ENCODE measurements around the gene KCNA3. TPM values are rescaled to one million over a fixed set of nuclear protein-coding genes. Genes with fewer than 3 reads are reported as not detected.

The KCNA3 gene
- total and polyA plus RNA-seq, 9 of the 15 experiments (the other 6 are each of a cell fraction or from before 2014, with no cell fraction given), result not detected

GRCh38 chr1:110700767-110701166 is 26.0 kb upstream of the KCNA3 start (continued):
- no peak for TF ChIP-seq CEBPG (CRISPR knock-in tag; IDR thresholded peaks at IDR 0.05)
- TF ChIP-seq CEBPG (tag; conservative IDR thresholded peaks at IDR 0.05 in 1 of 2, IDR thresholded peaks at IDR 0.05 in 1 of 2), result no peak
- no peak for TF ChIP-seq CHD1 (IDR thresholded peaks at IDR 0.05; ENCODE audit: low read length)

DNA sequence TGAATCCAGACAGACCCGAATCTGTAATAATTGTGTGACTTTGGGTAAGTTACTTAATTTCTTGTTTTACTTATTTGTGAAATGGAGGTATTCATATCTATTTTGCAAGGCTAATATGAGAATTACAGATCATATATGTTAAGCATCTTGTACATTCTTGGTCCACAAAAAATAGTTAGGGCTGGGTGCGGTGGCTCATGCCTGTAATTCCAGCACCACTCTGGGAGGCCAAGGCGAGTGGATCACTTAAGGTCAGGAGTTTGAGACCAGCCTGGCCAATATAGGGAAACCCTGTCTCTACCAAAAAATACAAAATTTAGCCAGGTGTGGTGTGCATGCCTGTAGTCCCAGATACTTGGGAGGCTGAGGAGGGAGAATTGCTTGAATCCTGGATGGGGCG is 22.9 kb upstream of the KCNA3 start:
- CTCF ChIA-PET (ENCODE audit: low intra/inter-chr PET ratio), result no interaction called here
- no peak overlapping the region for H2AFZ ChIP-seq (ENCODE audit: low read depth, low read length)
- H3K79me2 ChIP-seq (ENCODE audit: control insufficient read depth, insufficient read depth, low read length), result no peaks in the 10 kb centered on the region
- H3K9ac ChIP-seq (ENCODE audit: insufficient read depth in 1 of 2, low read depth in 2 of 2, low read length in 2 of 2), result no peak overlapping the region
- intact Hi-C loops (cut with micrococcal nuclease), result no loop called here
- no peak overlapping the region for H3K4me2 ChIP-seq (ENCODE audit: insufficient read depth, low read length)
- H4K20me1 ChIP-seq (replicated peaks; ENCODE audit: control insufficient read depth, insufficient read depth, low read length), result no peaks in the 10 kb centered on the region; the same call in 1 of the 2 replicates
- POLR2A ChIA-PET, result no interaction called here
- ATAC-seq, result no peak
- H3K27ac ChIP-seq (ENCODE audit: extremely low read depth, low read depth, low read length), result no peak overlapping the region
- in situ Hi-C loops (cut with MboI), result no loop called here
- 0% methylated on average over 4 of the region's 4 CpGs for WGBS (ENCODE audit: insufficient coverage, low coverage, missing lambda C conversion rate)
- H3K27me3 ChIP-seq (ENCODE audit: control insufficient read depth in 2 of 2, insufficient read depth in 2 of 2, low read length in 2 of 2), result peaks cover 0 to 4% of the 10 kb centered on the region in 2 experiments; a peak in 2 of 5 replicates
- H3K4me1 ChIP-seq (replicated peaks in 1 of 2; ENCODE audit: control insufficient read depth in 2 of 2, insufficient read depth in 2 of 2, low read length in 2 of 2), result no peaks in the 10 kb centered on the region
- no peaks in the 10 kb centered on the region for H3K9me1 ChIP-seq (ENCODE audit: control insufficient read depth, insufficient read depth, low read length)
- no peak for TF ChIP-seq U2AF1 (optimal IDR thresholded peaks at IDR 0.05; ENCODE audit: low read depth, low read length)
- no peak for TF ChIP-seq SNRNP70 (optimal IDR thresholded peaks at IDR 0.05; ENCODE audit: low read depth, low read length)
- TF ChIP-seq PCBP2 (IDR thresholded peaks at IDR 0.05; ENCODE audit: low read depth, low read length, poor library complexity, severe bottlenecking), result no peak
- no peak for TF ChIP-seq SP2 (IDR thresholded peaks at IDR 0.05; ENCODE audit: extremely low read depth, low read depth, low read length, poor library complexity, severe bottlenecking)
- no peaks in the 10 kb centered on the region for H3K36me3 ChIP-seq (ENCODE audit: control insufficient read depth, insufficient read depth, low read length)
- no peak overlapping the region for H3K4me3 ChIP-seq
- H3K9me3 ChIP-seq (replicated peaks; ENCODE audit: control insufficient read depth, insufficient read depth, low read depth, low read length), result no peaks in the 10 kb centered on the region
- no peak for DNase-seq (ENCODE audit: extremely low read depth in 1 of 4, low spot score in 3 of 4)
- FAIRE-seq, result no peak
- no TSS peak for BruUV-seq (replicated peaks)
